T-cell (primary cell): Measurements from ENCODE around the gene FGF1. TPM values are rescaled to one million over a fixed set of nuclear protein-coding genes. Genes with fewer than 3 reads are reported as not detected.

ENCODE experiments used
- ATAC-seq, 4 experiments: fragments of 200-7000 bp in 3 of 4; fragments of 150-1000 bp in 1 of 4; cut with Tn5 transposase; replicated peaks in 1 of 4; 1 replicate in 3 of 4; 2 replicates in 1 of 4; pipeline ENCODE4 v1.10.0; 2021; ENCODE audit warnings: moderate library complexity in 3 of 4, mild to moderate bottlenecking in 2 of 4, moderate number of reproducible peaks in 1 of 4
- CTCF ChIA-PET, 2 donors: fragments of 300-600 bp; sonication (Branson Sonifier 250); formaldehyde crosslinking; loops; one replicate each; lab custom pipeline; 2022; ENCODE audit warnings: antibody characterized with exemption in 2 of 2; lab: Charles Lee
- POLR2A ChIA-PET, 2 donors: fragments of 300-600 bp; sonication (Branson Sonifier 250); formaldehyde crosslinking; loops; one replicate each; lab custom pipeline; 2022; ENCODE audit warnings: antibody characterized with exemption in 2 of 2; lab: Charles Lee
- DNase-seq, 35 experiments: peaks; one replicate each; pipeline versions ENCODE4 v3.0.0 to v3.0.0-alpha.2; 2013 to 2023
- H3K27ac ChIP-seq: one replicate; pipeline ENCODE4 v1.5.1; 2013; ENCODE audit warnings: low read length
- H3K27me3 ChIP-seq, 2 experiments: replicated peaks in 1 of 2; 1 replicate in 1 of 2; 2 replicates in 1 of 2; pipeline versions ENCODE4 v1.6.1 to v1.7.0; 2013; ENCODE audit warnings: low read length in 1 of 2, mixed read lengths in 1 of 2; ENCODE audit not compliant: control insufficient read depth in 2 of 2, insufficient read depth in 2 of 2; ENCODE audit errors: extremely low read depth in 1 of 2
- H3K36me3 ChIP-seq, 2 donors: 1 replicate in 1 of 2; 2 replicates in 1 of 2; pipeline versions ENCODE4 v1.6.1 to v1.7.0; 2013; ENCODE audit warnings: low read length in 1 of 2; ENCODE audit not compliant: control insufficient read depth in 2 of 2, insufficient read depth in 1 of 2; ENCODE audit errors: extremely low read depth in 1 of 2
- H3K4me1 ChIP-seq, 2 experiments: 1 replicate in 1 of 2; 2 replicates in 1 of 2; pipeline versions ENCODE4 v1.6.1 to v1.7.0; 2013; ENCODE audit warnings: low read length in 2 of 2, mixed read lengths in 1 of 2; ENCODE audit not compliant: insufficient read depth in 2 of 2, control insufficient read depth in 1 of 2; ENCODE audit errors: extremely low read depth in 1 of 2
- H3K4me3 ChIP-seq, 2 donors: 1 replicate in 1 of 2; 2 replicates in 1 of 2; pipeline versions ENCODE4 v1.5.1 to v1.7.0; 2013; ENCODE audit warnings: mild to moderate bottlenecking in 2 of 2, low read length in 1 of 2, moderate library complexity in 1 of 2; ENCODE audit not compliant: control insufficient read depth in 1 of 2; ENCODE audit errors: extremely low read depth in 1 of 2
- H3K9me3 ChIP-seq: 2 replicates; pipeline ENCODE4 v1.7.0; 2013
- H3K27ac Mint-ChIP-seq, 2 donors: one replicate each; pipeline ENCODE4 v1.8.0; 2020 to 2021; ENCODE audit warnings: mild to moderate bottlenecking in 2 of 2, mixed read lengths in 2 of 2
- H3K27me3 Mint-ChIP-seq, 2 donors: one replicate each; pipeline ENCODE4 v1.8.0; 2021 to 2022; ENCODE audit warnings: mixed read lengths in 2 of 2
- H3K36me3 Mint-ChIP-seq: one replicate; pipeline ENCODE4 v1.8.0; 2021; ENCODE audit warnings: mixed read lengths
- H3K4me1 Mint-ChIP-seq, 3 donors: one replicate each; pipeline ENCODE4 v1.8.0; 2020 to 2022; ENCODE audit warnings: mixed read lengths in 3 of 3, mild to moderate bottlenecking in 1 of 3
- H3K4me3 Mint-ChIP-seq, 3 donors: one replicate each; pipeline ENCODE4 v1.8.0; 2020 to 2022; ENCODE audit warnings: mild to moderate bottlenecking in 3 of 3, mixed read lengths in 3 of 3, moderate library complexity in 3 of 3
- H3K9me3 Mint-ChIP-seq, 3 donors: one replicate each; pipeline ENCODE4 v1.8.0; 2020 to 2022; ENCODE audit warnings: mixed read lengths in 3 of 3
- WGBS: methylation state at CpG from one replicate; pipeline ENCODE4 v1.1.5; 2013; ENCODE audit warnings: missing lambda C conversion rate; ENCODE audit not compliant: insufficient coverage; 5-methylcytosine and 5-hydroxymethylcytosine counted together
- total RNA-seq, 35 experiments: library from RNA in 6 of 35; stranded (reverse) in 6 of 35; fragments of 120-200 nt in 1 of 35; gene quantifications; one replicate each; pipeline versions ENCODE4 v1.2.1 to v1.2.4 and lab custom pipeline; 2013 to 2026

Gene FGF1
- total RNA-seq, 5 donors from 2014 or later (not counting 1 experiment from before 2014, with no cell fraction given): not detected

DNA sequence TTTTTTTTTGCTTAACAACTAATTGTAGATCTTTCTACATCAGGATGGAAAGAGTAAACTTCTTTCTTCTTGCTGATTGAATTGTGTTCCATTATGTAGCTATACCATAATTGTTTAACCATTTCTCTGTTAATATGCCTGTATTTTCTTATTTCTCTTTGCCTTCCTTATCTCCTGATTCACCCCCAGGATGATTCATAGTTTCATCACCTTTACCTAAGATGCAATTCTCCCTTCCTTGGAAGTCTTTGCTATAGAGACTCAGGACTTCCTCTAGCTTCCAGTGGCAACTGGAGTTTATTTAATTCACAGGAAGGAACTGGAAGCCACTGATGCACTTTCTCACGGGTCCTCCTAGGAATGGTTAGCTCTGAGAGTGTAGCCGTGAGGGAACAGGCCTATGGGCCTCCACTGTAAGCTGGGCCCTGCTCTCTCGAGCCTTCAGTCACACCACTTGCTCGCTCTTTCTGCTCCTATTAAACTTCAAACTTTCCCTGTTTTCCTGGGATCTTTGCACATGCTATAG, 83.1 kb downstream of the FGF1 start:
- Mint-ChIP-seq H3K36me3 (no peaks in the 10 kb centered on the region), H3K9me3 (no peaks in the 10 kb centered on the region), H3K4me3 (no peak overlapping the region), H3K4me1 (no peaks in the 10 kb centered on the region), H3K27me3 (peaks cover 38 to 39% of the 10 kb centered on the region in 2 donors), H3K27ac (no peak overlapping the region)
- Histone ChIP-seq H3K36me3 (no peaks in the 10 kb centered on the region), H3K9me3 (no peaks in the 10 kb centered on the region), H3K27ac (no peak overlapping the region), H3K4me1 (no peaks in the 10 kb centered on the region), H3K4me3 (no peak overlapping the region), H3K27me3 (peaks cover 0 to 15% of the 10 kb centered on the region in 2 experiments)
- 66% methylated on average over 3 of the region's 4 CpGs for WGBS
- DNase-seq: no peak
- CTCF ChIA-PET: interaction anchor here in 1 of 2 donors (0.6 kb wide), 2 partner anchors 120 to 333 kb away, joined by 4 read pairs; no protein-coding TSS in a partner anchor
- ATAC-seq: no peak
- POLR2A ChIA-PET: no interaction called here

DNA sequence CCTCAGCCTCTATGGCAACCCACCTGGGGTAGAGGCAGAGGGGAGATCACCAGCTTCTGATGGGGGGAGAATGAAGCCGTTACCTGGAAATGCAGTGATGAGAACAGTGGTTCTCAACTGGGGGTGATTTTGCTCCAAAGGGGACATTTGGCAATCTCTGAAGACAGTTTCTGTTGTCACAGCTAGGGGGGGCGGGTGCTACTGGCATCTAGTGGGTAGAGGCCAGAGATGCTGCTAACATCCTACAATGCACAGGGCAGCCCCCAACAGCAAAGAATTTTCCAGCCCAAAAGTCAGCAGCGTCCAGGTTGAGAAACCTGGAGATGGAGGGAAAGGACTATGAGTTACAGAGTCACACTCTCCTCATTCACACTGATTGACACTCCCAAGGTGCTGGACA, 84.5 kb downstream of the FGF1 start:
- Mint-ChIP-seq H3K4me1 (no peaks in the 10 kb centered on the region), H3K27me3 (peaks cover 33 to 38% of the 10 kb centered on the region in 2 donors), H3K27ac (no peak overlapping the region), H3K9me3 (no peaks in the 10 kb centered on the region), H3K36me3 (no peaks in the 10 kb centered on the region), H3K4me3 (no peak overlapping the region)
- H3K27ac ChIP-seq: no peak overlapping the region
- ChIA-PET CTCF (no interaction called here), POLR2A (no interaction called here)
- H3K4me1 ChIP-seq: no peaks in the 10 kb centered on the region
- no peak for ATAC-seq
- H3K9me3 ChIP-seq: no peaks in the 10 kb centered on the region
- H3K27me3 ChIP-seq: peaks cover 0 to 14% of the 10 kb centered on the region in 2 experiments
- no CpG with 5 or more reads among the region's 3 CpGs for WGBS
- H3K4me3 ChIP-seq: no peak overlapping the region
- no peaks in the 10 kb centered on the region for H3K36me3 ChIP-seq
- no peak for DNase-seq

DNA sequence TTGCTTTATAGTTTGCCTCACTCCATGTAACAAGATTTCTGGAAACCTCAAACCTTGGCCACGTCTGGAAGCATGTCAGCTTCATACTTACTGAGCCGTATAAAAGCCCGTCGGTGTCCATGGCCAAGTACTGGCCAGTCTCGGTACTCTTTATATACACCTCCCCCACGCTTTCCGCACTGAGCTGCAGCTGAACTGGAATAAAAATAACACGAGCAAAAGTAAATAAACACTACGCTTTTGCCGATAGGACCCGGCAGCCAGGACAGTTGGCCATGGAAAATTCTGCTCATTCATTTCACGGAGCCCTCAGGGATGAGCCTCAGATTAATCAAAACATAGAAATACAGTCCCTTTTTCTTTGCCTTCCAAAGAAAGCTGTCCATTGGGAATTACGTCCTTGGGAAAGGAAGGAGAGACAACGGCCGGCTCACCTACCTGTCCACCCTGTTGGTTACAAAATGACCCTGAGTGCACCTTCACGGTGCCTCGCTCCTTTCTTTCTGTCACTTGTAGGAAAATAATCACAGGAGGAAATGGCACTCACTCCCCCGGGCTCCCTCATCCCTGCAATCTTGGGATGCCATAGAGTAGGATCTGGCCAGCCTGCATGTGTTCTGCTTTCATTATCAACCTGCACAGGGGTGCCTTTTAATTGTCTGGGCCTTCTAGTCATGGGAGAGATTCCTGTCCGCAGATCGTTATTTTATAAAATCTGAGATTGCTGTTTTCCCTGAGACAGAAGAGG, 85.1 kb downstream of the FGF1 start:
- DNase-seq: no peak
- CTCF ChIA-PET: no interaction called here
- 74% methylated on average over 14 of the region's 20 CpGs for WGBS

DNA sequence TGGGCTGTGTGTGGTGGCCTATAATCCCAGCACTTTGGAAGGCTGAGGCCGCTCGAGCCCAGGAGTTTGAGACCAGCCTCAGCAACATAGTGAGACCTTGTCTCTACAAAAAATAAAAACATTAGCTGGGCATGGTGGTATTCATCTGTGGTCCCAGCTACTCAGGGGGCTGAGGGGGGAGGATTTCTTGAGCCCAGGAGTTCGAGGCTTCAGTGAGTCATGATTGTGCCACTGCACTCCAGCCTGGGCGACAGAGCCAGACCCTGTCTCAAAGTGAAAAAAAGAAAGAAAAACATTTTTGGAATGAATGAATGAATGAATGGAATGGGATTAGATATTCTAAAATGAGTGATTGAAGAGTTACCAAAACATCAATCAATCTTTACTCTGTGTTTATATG, 85.8 kb downstream of the FGF1 start:
- H3K27me3 ChIP-seq: peaks cover 0 to 16% of the 10 kb centered on the region in 2 experiments
- H3K27ac Mint-ChIP-seq: no peak overlapping the region
- H3K36me3 Mint-ChIP-seq: no peaks in the 10 kb centered on the region
- POLR2A ChIA-PET: no interaction called here
- H3K27ac ChIP-seq: no peak overlapping the region
- no peaks in the 10 kb centered on the region for H3K36me3 ChIP-seq
- no peak overlapping the region for H3K4me3 Mint-ChIP-seq
- no CpG with 5 or more reads among the region's 4 CpGs for WGBS
- H3K4me1 Mint-ChIP-seq: no peaks in the 10 kb centered on the region
- no peaks in the 10 kb centered on the region for H3K4me1 ChIP-seq
- H3K27me3 Mint-ChIP-seq: peaks cover 27 to 33% of the 10 kb centered on the region in 2 donors
- CTCF ChIA-PET: no interaction called here
- H3K9me3 ChIP-seq: no peaks in the 10 kb centered on the region
- no peak for ATAC-seq
- no peaks in the 10 kb centered on the region for H3K9me3 Mint-ChIP-seq
- H3K4me3 ChIP-seq: no peak overlapping the region
- DNase-seq: no peak

More for the DNA sequence above, 85.1 kb downstream of the FGF1 start:
- Histone ChIP-seq H3K27me3 (peaks cover 0 to 14% of the 10 kb centered on the region in 2 experiments), H3K27ac (no peak overlapping the region), H3K4me1 (no peaks in the 10 kb centered on the region), H3K36me3 (no peaks in the 10 kb centered on the region), H3K9me3 (no peaks in the 10 kb centered on the region), H3K4me3 (no peak overlapping the region)
- Mint-ChIP-seq H3K27me3 (peaks cover 30 to 36% of the 10 kb centered on the region in 2 donors), H3K9me3 (no peaks in the 10 kb centered on the region), H3K4me3 (no peak overlapping the region), H3K27ac (no peak overlapping the region), H3K36me3 (no peaks in the 10 kb centered on the region), H3K4me1 (no peaks in the 10 kb centered on the region)
- no peak for ATAC-seq
- POLR2A ChIA-PET: no interaction called here

DNA sequence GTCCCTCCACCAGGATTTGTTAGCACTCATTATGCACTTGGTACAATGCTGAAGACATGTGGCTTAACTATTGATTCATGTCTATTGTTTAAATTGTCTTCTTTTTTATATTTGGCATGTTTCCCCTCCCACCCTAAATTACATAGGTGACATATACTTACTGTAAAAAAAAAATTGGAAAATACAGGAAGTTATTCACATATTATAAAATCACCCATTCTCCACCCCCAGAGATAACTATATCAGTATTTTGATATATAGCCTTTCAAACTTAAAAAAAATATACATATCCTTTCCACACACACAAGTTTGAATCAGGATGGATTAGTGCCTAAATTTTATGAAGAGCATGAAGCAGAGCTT, 87.6 kb downstream of the FGF1 start:
- no peaks in the 10 kb centered on the region for H3K9me3 ChIP-seq
- ATAC-seq (no peak), DNase-seq (no peak)
- no peaks in the 10 kb centered on the region for H3K36me3 Mint-ChIP-seq
- no peaks in the 10 kb centered on the region for H3K4me1 ChIP-seq
- H3K27me3 Mint-ChIP-seq: peaks cover 24 to 28% of the 10 kb centered on the region in 2 donors
- ChIA-PET CTCF (no interaction called here), POLR2A (no interaction called here)
- no peaks in the 10 kb centered on the region for H3K4me1 Mint-ChIP-seq
- H3K27me3 ChIP-seq: peaks cover 0 to 19% of the 10 kb centered on the region in 2 experiments
- no peaks in the 10 kb centered on the region for H3K36me3 ChIP-seq
- no peak overlapping the region for H3K4me3 ChIP-seq
- H3K9me3 Mint-ChIP-seq: no peaks in the 10 kb centered on the region
- H3K27ac ChIP-seq: no peak overlapping the region
- no peak overlapping the region for H3K27ac Mint-ChIP-seq
- H3K4me3 Mint-ChIP-seq: no peak overlapping the region

DNA sequence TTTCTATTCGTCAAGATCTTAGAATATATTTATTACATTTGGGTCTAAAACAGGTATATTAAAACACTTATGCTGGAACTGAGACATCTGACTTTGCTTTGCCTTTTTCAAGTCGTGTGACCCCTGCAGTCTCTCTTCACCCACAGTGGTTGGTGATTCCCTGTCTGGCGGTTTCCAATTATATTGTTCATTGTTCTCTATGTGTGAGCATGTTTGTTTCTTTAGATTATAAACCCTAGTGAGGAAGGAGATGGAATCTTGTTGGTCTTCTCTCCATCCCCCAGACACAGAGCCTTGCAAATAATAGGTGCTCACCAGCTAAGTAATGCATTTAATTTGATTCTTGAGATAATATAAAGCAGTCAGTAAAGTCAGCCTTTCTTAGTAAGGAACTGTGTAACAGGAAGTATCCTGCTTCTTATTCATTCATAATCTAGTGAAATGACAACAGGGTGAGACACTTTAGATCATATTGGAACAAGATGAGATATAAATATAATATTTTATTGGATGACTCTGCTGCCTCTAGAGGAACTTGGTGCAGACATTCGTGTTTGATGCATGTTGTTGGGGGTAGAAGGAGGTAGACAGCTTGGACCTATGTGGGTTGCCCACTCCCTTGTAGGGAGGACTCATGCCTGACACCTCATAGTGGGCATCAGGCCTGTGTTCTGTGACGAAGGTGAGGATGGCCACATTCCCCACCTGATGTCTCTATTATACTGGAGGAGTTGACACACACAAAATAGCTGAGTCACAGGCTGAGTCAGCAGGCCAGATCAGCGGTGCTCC, 88.1 kb downstream of the FGF1 start:
- no peak overlapping the region for H3K27ac Mint-ChIP-seq
- Histone ChIP-seq H3K9me3 (no peaks in the 10 kb centered on the region), H3K4me1 (no peaks in the 10 kb centered on the region), H3K27me3 (peaks cover 0 to 19% of the 10 kb centered on the region in 2 experiments), H3K27ac (no peak overlapping the region), H3K4me3 (no peak overlapping the region), H3K36me3 (no peaks in the 10 kb centered on the region)
- H3K9me3 Mint-ChIP-seq: no peaks in the 10 kb centered on the region
- peaks cover 20 to 22% of the 10 kb centered on the region in 2 donors for H3K27me3 Mint-ChIP-seq
- H3K4me1 Mint-ChIP-seq: no peaks in the 10 kb centered on the region
- CTCF ChIA-PET: interaction anchor here in 1 of 2 donors (1.0 kb wide), 1 partner anchor 374 kb away, joined by 3 read pairs; no protein-coding TSS in a partner anchor
- POLR2A ChIA-PET: no interaction called here
- no peak overlapping the region for H3K4me3 Mint-ChIP-seq
- DNase-seq (no peak), ATAC-seq (no peak)
- 40% methylated on average over 1 of the region's 6 CpGs for WGBS
- no peaks in the 10 kb centered on the region for H3K36me3 Mint-ChIP-seq
